SK-N-SH (cell line): ENCODE data around the gene MECP2.

Experiments
- GATA2 ChIP-seq: sonication (generic); formaldehyde crosslinking; IDR thresholded peaks from 2 replicates; pipeline ENCODE4 v1.5.0; 2020; ENCODE audit warnings: mild to moderate bottlenecking, missing genetic modification reagents
- JUND ChIP-seq: IDR thresholded peaks from 2 replicates; pipeline ENCODE4 v1.4.0; 2012
- TF ChIP-seq, protein P1 (sequence below): fragments of 200-600 bp; sonication (generic); IDR thresholded peaks from 2 replicates; pipeline ENCODE4 v1.6.1; 2017; ENCODE audit warnings: antibody characterized with exemption, mild to moderate bottlenecking, moderate library complexity

DNA sequence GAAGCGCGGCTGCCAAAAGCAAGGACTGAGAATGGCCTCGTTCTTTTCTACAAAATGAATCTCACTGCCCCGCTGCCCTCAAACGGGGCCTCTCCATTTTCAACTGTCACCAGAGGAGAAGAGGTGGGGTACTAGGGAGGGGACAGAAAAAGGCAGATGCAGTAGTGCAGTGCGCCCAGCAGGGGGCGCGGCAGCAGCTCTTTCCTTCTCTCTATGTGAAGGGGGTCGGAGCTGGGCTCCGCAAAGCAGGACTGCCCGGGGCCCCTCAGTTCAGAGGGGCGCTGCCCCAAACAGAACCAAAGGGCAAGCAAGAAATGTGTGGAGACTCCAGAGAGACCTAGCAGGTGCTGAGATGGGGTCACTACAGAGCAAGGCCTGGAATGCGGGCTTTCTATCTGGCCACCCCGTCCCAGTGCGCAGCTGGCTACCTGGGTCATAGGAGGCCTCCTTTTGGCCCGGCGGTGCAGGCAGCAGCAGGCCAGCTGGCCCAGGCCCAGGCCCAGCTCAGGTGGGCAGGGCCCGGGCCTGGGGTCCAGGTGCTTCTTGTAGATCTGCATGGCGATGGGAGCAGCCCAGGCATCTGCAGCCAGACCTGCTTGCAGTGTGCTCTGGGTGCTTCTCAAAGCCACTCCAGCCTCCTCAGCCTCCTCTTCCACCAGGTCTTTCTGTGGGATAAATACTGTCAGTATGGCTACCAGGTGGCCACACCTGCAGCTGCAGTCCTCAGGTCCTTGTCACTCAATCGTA lies 83.7 kb downstream of the MECP2 start:
- TF ChIP-seq JUND (no peak), GATA2 (CRISPR knock-in tag) (no peak)
- TF ChIP-seq, protein P1, sequence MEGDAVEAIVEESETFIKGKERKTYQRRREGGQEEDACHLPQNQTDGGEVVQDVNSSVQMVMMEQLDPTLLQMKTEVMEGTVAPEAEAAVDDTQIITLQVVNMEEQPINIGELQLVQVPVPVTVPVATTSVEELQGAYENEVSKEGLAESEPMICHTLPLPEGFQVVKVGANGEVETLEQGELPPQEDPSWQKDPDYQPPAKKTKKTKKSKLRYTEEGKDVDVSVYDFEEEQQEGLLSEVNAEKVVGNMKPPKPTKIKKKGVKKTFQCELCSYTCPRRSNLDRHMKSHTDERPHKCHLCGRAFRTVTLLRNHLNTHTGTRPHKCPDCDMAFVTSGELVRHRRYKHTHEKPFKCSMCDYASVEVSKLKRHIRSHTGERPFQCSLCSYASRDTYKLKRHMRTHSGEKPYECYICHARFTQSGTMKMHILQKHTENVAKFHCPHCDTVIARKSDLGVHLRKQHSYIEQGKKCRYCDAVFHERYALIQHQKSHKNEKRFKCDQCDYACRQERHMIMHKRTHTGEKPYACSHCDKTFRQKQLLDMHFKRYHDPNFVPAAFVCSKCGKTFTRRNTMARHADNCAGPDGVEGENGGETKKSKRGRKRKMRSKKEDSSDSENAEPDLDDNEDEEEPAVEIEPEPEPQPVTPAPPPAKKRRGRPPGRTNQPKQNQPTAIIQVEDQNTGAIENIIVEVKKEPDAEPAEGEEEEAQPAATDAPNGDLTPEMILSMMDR: peak; percentile 98
